Fibroblast of villous mesenchyme (primary cell): ENCODE data around the gene GPR62. TPM values are rescaled to one million over a fixed set of nuclear protein-coding genes. Genes with fewer than 3 reads are reported as not detected.

Experiments used
- DNase-seq: peaks from one replicate; pipeline ENCODE4 v3.0.0-alpha.2; 2010; ENCODE audit warnings: low read depth
- H3K4me3 ChIP-seq: 2 replicates; pipeline ENCODE4 v1.5.1; 2011; ENCODE audit warnings: low read depth, mild to moderate bottlenecking, low read length
- total RNA-seq: library from RNA; depleted of rRNA; stranded (reverse); fragments of >200 nt; gene quantifications from 2 replicates; pipeline ENCODE4 v1.2.3, GENCODE V29; 2012
- TF ChIP-seq, protein P1 (sequence below): IDR thresholded peaks from 2 replicates; pipeline ENCODE4 v1.5.1; 2012; ENCODE audit warnings: low read depth, mild to moderate bottlenecking, low read length; ENCODE audit not compliant: insufficient read depth

GPR62 gene
- total RNA-seq, 1 donor: under 0.01 TPM

DNA sequence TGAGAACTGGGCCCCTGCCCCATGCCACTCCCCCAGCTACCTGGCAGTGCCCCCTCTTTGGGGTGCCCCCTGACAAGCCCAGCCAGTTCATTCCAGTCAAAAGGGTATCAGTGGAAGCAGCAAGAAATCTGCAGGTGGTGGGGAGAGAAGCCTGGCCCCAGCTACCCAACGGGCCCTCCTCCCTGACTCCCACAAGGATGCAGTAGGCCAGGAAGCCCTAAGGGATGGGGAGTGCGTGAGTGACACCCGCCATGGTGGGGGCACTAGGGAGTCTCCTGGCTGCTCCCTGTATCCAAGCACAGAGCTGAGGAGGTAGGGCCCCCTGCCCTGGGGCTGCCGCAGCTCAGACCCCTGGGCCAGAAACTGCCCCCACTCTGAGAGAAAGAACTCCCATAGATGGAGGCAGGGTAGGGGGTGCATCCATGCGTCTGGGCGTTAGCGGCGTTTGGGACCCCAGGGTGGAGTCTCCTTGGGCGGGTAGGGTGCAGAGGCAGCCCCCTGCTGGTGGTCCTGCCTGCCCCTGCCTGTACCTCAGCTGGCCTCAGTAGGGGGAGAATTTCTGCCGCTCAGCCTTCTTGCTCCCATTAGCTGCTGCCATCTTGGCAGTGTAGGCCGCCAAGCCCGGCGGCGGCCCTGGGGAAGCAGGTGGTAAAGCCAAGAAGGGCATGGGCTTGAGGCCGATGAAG is 2.5 kb downstream of the GPR62 start:
- no peak overlapping the region for H3K4me3 ChIP-seq
- TF ChIP-seq, protein P1, sequence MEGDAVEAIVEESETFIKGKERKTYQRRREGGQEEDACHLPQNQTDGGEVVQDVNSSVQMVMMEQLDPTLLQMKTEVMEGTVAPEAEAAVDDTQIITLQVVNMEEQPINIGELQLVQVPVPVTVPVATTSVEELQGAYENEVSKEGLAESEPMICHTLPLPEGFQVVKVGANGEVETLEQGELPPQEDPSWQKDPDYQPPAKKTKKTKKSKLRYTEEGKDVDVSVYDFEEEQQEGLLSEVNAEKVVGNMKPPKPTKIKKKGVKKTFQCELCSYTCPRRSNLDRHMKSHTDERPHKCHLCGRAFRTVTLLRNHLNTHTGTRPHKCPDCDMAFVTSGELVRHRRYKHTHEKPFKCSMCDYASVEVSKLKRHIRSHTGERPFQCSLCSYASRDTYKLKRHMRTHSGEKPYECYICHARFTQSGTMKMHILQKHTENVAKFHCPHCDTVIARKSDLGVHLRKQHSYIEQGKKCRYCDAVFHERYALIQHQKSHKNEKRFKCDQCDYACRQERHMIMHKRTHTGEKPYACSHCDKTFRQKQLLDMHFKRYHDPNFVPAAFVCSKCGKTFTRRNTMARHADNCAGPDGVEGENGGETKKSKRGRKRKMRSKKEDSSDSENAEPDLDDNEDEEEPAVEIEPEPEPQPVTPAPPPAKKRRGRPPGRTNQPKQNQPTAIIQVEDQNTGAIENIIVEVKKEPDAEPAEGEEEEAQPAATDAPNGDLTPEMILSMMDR: no peak
- DNase-seq: no peak

DNA sequence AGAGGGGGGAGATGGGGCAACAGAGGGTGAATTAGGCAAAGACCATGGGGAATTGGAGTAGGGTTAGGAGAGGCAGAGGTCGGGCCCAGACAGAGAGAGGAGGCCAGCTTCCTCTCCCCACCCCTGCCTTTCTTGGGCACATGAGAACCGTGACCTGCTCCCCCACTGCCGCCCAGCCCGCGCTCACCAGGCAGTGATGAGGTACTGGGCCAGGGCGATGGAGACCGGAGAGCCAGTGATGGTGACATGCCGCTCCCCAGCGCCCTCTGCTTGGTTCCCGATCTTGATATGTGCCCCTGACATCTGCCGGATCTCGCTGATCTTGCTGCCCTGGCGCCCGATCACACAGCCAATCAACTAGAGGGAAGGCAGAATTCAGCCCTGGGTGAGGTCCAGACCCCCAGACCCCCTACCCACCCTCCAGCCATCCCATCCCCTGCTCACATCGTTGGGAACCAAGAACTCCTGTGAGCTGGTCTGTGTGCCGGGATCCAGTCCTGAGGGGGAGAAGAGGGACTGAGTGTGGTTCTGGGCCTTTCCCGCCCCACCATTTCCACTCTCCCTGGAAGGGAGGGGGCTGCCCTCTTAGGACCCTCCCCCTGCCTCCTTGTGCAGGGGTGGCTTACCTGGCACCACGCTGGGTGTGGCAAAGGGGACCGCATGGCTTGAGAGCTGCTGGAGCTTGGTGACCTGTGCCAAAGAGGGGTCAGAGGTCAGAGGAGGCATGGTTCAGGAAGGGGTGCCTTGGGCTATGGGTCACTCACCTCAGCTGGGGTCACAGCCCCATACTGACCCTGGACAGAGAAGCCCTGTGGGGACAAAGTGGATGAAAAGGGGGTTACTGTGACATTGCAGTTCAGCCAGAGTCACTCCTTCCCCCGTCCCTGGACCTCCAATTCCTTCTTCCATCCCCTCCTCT is 3.7 kb downstream of the GPR62 start:
- DNase-seq: no peak
- TF ChIP-seq, protein P1: no peak

DNA sequence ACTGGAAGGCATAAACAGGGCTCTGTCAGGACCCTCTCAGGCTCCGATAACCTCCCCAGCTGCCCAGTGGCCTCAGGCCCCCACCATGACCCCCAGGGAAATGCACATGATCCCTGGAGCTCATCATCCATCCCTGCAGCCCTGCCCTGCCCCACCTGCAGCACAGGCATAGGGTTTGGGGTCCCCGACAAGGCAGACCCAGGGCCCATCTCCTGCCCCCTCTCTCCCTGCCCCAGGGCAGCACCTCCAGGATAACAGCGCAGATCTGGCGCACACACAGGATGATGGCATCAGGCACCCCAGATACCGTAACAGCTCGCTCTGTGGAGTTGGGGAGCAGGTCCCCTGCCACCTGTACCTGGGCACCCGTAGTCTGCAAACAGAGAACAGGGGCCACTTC is 4.5 kb downstream of the GPR62 start:
- TF ChIP-seq, protein P1: no peak
- H3K4me3 ChIP-seq: no peak overlapping the region
- DNase-seq: no peak

More for the DNA sequence above, 3.7 kb downstream of the GPR62 start:
- H3K4me3 ChIP-seq: no peak overlapping the region

DNA sequence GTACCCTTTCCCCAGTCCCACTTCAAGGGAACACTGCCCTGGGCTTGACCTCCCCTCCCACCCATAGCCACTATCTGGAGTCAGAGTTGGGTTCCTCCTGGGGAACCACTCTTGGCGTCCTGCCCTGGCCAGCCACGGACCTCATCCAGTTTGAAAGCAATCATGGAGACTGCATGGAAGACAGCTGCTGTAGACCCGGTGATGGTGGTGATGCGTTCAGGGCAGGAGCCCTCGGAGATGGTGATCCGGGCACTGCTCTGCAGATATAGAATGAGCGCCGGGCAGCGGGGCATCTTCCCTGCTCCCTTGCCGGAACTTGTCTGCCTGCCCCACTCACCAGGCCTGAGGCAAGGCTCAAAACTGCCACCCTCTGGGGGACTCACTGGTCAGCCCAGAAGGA is 5.2 kb downstream of the GPR62 start:
- TF ChIP-seq, protein P1: no peak
- no peak for DNase-seq
- no peak overlapping the region for H3K4me3 ChIP-seq

DNA sequence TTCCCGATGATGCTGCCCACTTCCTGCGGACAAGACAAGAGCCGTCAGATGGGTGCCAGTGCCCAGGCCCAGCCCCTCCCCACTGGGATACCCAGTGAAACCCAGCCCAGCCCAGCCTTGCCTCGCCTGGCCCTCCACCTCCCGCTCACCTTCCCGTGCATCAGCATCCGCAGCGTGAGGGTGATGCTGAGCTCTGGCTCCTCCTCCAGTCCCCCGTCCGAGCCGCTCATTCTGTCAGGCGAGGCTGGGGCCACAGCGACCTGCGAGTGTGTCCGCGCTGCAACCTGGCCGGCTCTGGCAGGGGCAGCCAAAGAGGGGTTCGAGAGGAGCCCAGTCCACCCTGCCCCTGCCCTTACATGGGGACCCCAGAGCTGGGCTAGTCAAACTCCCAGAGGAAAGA is 5.8 kb downstream of the GPR62 start:
- TF ChIP-seq, protein P1: no peak
- DNase-seq: no peak
- H3K4me3 ChIP-seq: no peak overlapping the region

DNA sequence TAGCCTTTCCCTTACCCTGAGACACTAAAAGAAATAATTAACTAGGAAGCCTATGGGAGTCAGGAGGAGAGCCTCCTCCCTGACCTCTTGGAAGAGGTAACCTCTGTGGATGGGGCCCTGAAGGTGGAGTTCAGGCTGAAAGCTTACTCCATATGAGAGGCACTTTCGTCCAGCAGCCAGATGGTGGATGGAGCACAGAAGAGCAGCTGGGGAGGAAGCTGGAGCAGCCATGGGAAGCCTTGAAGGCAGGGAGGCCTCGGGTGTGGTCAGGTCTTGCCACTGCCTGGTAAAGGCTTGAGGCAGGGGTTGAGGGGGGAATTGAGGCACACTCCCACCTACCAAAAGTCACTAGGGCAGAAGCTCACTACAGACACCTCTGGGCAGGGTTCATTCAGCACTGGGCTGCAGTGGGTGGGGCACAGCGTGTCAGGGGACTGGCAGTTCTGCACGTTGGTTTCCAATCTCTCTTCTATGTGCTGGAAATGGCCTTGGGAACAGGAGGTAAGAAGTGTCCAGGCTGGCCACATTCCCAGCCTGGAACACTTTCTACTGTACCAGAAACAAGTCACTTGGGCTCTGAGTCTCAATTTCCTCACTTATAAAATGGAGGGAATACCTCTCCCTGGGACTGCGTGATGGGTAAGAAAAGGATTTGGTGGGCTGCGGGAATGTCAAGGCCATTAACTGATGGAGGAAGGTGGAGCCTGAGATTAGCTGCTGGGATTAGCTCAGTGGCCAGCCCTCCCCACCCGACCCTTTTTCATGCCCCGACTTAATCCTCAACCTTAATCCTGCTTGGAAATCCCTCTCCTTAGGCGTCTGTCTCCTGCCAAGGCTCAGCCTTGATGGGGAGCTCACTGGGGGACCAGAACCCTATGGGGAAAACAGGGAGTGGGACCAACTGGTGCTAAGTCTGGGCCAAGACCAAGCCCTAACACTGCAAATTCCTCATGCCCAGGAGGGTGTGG is 6.7 kb downstream of the GPR62 start:
- TF ChIP-seq, protein P1: no peak
- DNase-seq: no peak

More for the DNA sequence above, 6.7 kb downstream of the GPR62 start:
- no peak overlapping the region for H3K4me3 ChIP-seq
